Right renal cortex interstitium (tissue), 3 donors: ENCODE data around the gene TKFC. TPM values are rescaled to one million over a fixed set of nuclear protein-coding genes. Genes with fewer than 3 reads are reported as not detected.

Source experiments
- polyA plus RNA-seq, 3 donors: library from polyadenylated mRNA; unstranded; fragments of 120-200 nt; gene quantifications; one replicate each; pipeline ENCODE4 v1.2.1, GENCODE V29; 2013; ENCODE audit not compliant: insufficient read length in 3 of 3

Gene TKFC
- polyA plus RNA-seq, 3 donors = 44.5 to 52.0 (median 50.0) TPM

Other genes with a start within 250 kb of the TKFC start
- gene CD5, start 230.7 kb upstream of the TKFC start, polyA plus RNA-seq = under 1 TPM; 0.04 to 0.08 (median 0.08) TPM
- gene VPS37C, start 171.8 kb upstream of the TKFC start, polyA plus RNA-seq = 10 to 100 TPM; 14.0 to 17.0 (median 15.5) TPM
- under 1 TPM in 2 of 3 donors, not detected in 1; 0.25 to 0.40 TPM for gene PGA3, start 129.7 kb upstream of the TKFC start, polyA plus RNA-seq
- gene PGA4, start 110.9 kb upstream of the TKFC start, polyA plus RNA-seq = under 1 TPM; 0.43 to 0.62 (median 0.54) TPM
- gene PGA5, start 92.1 kb upstream of the TKFC start, polyA plus RNA-seq = under 1 TPM in 1 of 3 donors, not detected in 2; 0.17 TPM
- gene VWCE, start 37.9 kb upstream of the TKFC start, polyA plus RNA-seq = 1 to 10 TPM; 1.3 to 1.6 (median 1.3) TPM
- 100 to 1,000 TPM; 226 to 239 (median 238) TPM for gene DDB1, start 123 bp upstream of the TKFC start, polyA plus RNA-seq
- 10 to 100 TPM; 22.2 to 28.3 (median 27.5) TPM for gene CYB561A3, start 28.7 kb downstream of the TKFC start, polyA plus RNA-seq
- gene TMEM138, start 29.1 kb downstream of the TKFC start, polyA plus RNA-seq = 10 to 100 TPM; 45.7 to 48.3 (median 46.2) TPM
- gene TMEM216, start 59.4 kb downstream of the TKFC start, polyA plus RNA-seq = 10 to 100 TPM; 35.4 to 37.4 (median 37.4) TPM
- 10 to 100 TPM; 90.3 to 98.1 (median 91.8) TPM for gene CPSF7, start 96.7 kb downstream of the TKFC start, polyA plus RNA-seq
- 10 to 100 TPM; 40.5 to 47.4 (median 45.1) TPM for gene SDHAF2, start 96.9 kb downstream of the TKFC start, polyA plus RNA-seq
- 1 to 10 TPM in 1 of 3 donors, under 1 TPM in 2; 0.72 to 1.1 (median 0.95) TPM for gene LRRC10B, start 175.5 kb downstream of the TKFC start, polyA plus RNA-seq
- gene SYT7, start 247.8 kb downstream of the TKFC start, polyA plus RNA-seq = 1 to 10 TPM; 3.6 to 5.6 (median 5.1) TPM